Lower lobe of right lung (tissue), 2 donors: Measurements from ENCODE around the gene HECW1. TPM values are rescaled to one million over a fixed set of nuclear protein-coding genes. Genes with fewer than 3 reads are reported as not detected.

Experiments used
- ATAC-seq, 2 donors: fragments of 200-7000 bp; cut with Tn5 transposase; one replicate each; pipeline ENCODE4 v1.9.1; 2020 to 2022; ENCODE audit warnings: mild to moderate bottlenecking in 2 of 2, moderate library complexity in 2 of 2
- DNase-seq: peaks from one replicate; pipeline ENCODE4 v3.0.0-alpha.2; 2020
- H3K27ac ChIP-seq: fragments of 200-600 bp; one replicate; pipeline ENCODE4 v1.8.0; 2022
- H3K27me3 ChIP-seq: fragments of 200-600 bp; one replicate; pipeline ENCODE4 v1.8.0; 2022; ENCODE audit warnings: low read depth
- H3K36me3 ChIP-seq: fragments of 200-600 bp; one replicate; pipeline ENCODE4 v1.8.0; 2022; ENCODE audit warnings: mild to moderate bottlenecking
- H3K4me1 ChIP-seq: fragments of 200-600 bp; one replicate; pipeline ENCODE4 v1.8.0; 2022
- H3K4me3 ChIP-seq: fragments of 200-600 bp; one replicate; pipeline ENCODE4 v1.8.0; 2022; ENCODE audit warnings: mild to moderate bottlenecking
- H3K9me3 ChIP-seq: fragments of 200-600 bp; one replicate; pipeline ENCODE4 v1.8.0; 2022
- intact Hi-C: fragments of 100-400 bp; cut with DNase I; formaldehyde crosslinking; loops from one replicate; pipeline ENCODE4 v1.11.0; 2022
- total RNA-seq: library from RNA; stranded (reverse); fragmentation: NEBNext Ultra II Directional; extraction: Animal tissue kit (Norgen Biotek cat#: 25700); gene quantifications from one replicate; pipeline ENCODE4 v1.2.1, GENCODE V29; 2021
- TF ChIP-seq, protein P1 (sequence below): fragments of 200-600 bp; IDR thresholded peaks from one replicate; pipeline ENCODE4 v1.8.0; 2022; ENCODE audit warnings: antibody characterized with exemption, mild to moderate bottlenecking
- donor health status: DM: no; HTN: yes; CAD: no; lungs with severe emphysema.

HECW1 gene
- total RNA-seq, 1 donor from 2014 or later, result 0.06 TPM

- H3K27ac ChIP-seq, result no peak overlapping the region
- no peaks in the 10 kb centered on the region for H3K4me1 ChIP-seq
- ATAC-seq (no peak), DNase-seq (no peak)
- intact Hi-C loops, result no loop called here
- H3K9me3 ChIP-seq, result no peaks in the 10 kb centered on the region
- H3K4me3 ChIP-seq, result no peak overlapping the region
- no peaks in the 10 kb centered on the region for H3K36me3 ChIP-seq
- H3K27me3 ChIP-seq, result no peaks in the 10 kb centered on the region
- TF ChIP-seq, protein P1, sequence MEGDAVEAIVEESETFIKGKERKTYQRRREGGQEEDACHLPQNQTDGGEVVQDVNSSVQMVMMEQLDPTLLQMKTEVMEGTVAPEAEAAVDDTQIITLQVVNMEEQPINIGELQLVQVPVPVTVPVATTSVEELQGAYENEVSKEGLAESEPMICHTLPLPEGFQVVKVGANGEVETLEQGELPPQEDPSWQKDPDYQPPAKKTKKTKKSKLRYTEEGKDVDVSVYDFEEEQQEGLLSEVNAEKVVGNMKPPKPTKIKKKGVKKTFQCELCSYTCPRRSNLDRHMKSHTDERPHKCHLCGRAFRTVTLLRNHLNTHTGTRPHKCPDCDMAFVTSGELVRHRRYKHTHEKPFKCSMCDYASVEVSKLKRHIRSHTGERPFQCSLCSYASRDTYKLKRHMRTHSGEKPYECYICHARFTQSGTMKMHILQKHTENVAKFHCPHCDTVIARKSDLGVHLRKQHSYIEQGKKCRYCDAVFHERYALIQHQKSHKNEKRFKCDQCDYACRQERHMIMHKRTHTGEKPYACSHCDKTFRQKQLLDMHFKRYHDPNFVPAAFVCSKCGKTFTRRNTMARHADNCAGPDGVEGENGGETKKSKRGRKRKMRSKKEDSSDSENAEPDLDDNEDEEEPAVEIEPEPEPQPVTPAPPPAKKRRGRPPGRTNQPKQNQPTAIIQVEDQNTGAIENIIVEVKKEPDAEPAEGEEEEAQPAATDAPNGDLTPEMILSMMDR, result no peak
These were observed 416.3 kb downstream of the HECW1 start for GRCh38 chr7:43528576-43529354.

- DNase-seq (no peak), ATAC-seq (no peak)
- Histone ChIP-seq H3K27me3 (no peaks in the 10 kb centered on the region), H3K9me3 (no peaks in the 10 kb centered on the region), H3K4me3 (no peak overlapping the region), H3K36me3 (no peaks in the 10 kb centered on the region), H3K27ac (no peak overlapping the region), H3K4me1 (no peaks in the 10 kb centered on the region)
- intact Hi-C loops, result no loop called here
- TF ChIP-seq, protein P1, result no peak
These were observed 418.3 kb downstream of the HECW1 start for GRCh38 chr7:43530553-43531410.

GRCh38 chr7:43531700-43532099 is 419.3 kb downstream of the HECW1 start:
- H3K4me3 ChIP-seq, result no peak overlapping the region
- H3K27me3 ChIP-seq, result no peaks in the 10 kb centered on the region
- H3K27ac ChIP-seq, result no peak overlapping the region
- no peak for DNase-seq
- no peak for ATAC-seq
- intact Hi-C loops, result no loop called here
- no peaks in the 10 kb centered on the region for H3K36me3 ChIP-seq
- H3K4me1 ChIP-seq, result no peaks in the 10 kb centered on the region
- H3K9me3 ChIP-seq, result no peaks in the 10 kb centered on the region
- TF ChIP-seq, protein P1, result no peak

DNA sequence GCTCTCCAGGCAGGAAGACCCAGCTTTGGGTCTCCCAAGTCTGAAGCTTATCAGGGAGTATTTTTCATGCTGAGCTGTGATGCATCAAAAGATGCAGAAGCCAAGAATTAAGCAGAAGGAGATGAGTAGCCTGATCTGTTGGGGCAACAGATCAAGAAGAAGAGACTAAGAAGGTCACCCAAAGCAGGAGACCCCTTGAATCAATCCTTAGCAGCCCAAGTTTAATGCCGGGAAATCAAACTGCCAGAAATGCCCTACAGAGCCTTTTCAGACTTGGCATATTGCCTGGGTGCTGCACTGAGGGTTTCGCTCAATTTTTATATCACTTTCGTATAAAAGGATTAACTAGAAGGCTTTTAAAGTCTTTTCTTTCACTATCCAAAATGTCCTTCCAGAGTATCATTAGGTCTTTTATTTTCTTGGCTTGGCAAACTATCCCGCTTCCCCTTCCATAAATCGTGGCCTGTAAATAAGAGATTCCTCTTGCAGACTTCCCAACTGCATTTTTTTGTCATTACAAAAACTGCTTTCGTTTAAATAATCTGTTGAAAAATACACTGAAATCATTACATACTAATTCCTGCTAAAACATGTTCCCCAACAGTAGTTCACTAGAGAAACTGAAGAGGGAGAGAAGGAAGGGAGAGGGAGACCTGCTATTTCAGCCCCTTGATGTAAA is 421.5 kb downstream of the HECW1 start:
- TF ChIP-seq, protein P1, result no peak
- H3K27ac ChIP-seq, result no peak overlapping the region
- DNase-seq (no peak), ATAC-seq (no peak)
- no peaks in the 10 kb centered on the region for H3K36me3 ChIP-seq
- no peak overlapping the region for H3K4me3 ChIP-seq
- no peaks in the 10 kb centered on the region for H3K27me3 ChIP-seq
- H3K9me3 ChIP-seq, result no peaks in the 10 kb centered on the region
- no peaks in the 10 kb centered on the region for H3K4me1 ChIP-seq
- intact Hi-C loops, result no loop called here

DNA sequence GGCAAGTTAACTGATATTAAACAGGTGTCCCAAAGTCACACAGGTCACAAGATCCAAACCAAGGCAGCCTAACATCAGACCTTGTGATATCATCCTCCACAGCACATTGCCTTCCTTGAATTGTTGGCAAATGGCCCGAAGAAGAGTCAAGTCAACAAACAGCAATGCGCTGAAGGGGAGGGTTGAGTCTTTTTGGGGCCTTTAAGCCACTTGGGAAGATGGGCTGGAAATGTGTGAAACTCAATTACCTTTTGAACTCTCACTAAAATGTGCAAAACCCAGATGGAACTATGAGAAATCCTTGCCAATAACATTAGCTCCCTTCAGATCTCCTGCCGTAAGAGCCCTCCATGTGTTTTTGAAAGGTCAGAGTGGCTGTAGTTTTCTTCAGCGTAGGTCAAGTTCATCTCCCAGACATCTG is 422.6 kb downstream of the HECW1 start:
- no peaks in the 10 kb centered on the region for H3K9me3 ChIP-seq
- no peak for ATAC-seq

More for the DNA sequence above, 422.6 kb downstream of the HECW1 start:
- Histone ChIP-seq H3K4me1 (no peaks in the 10 kb centered on the region), H3K27me3 (no peaks in the 10 kb centered on the region), H3K36me3 (no peaks in the 10 kb centered on the region), H3K27ac (no peak overlapping the region), H3K4me3 (no peak overlapping the region)
- TF ChIP-seq, protein P1, result no peak
- DNase-seq, result no peak
- intact Hi-C loops, result no loop called here
